BJ (cell line): ENCODE measurements around the gene CDKL4. TPM values are rescaled to one million over a fixed set of nuclear protein-coding genes. Genes with fewer than 3 reads are reported as not detected.

Experiments
- CTCF ChIA-PET: fragments of 350-600 bp; formaldehyde crosslinking; extraction: SDS; loops from one replicate; lab custom pipeline; 2021; ENCODE audit warnings: antibody characterized with exemption, inconsistent platforms; lab: Yijun Ruan, JAX
- POLR2A ChIA-PET: fragments of 300-600 bp; sonication (Branson Sonifier 250); formaldehyde crosslinking; extraction: SDS; loops from one replicate; lab custom pipeline; 2021; ENCODE audit warnings: antibody characterized with exemption; lab: Charles Lee
- DNase-seq: peaks from one replicate; pipeline ENCODE4 v3.0.0-alpha.2; 2011; ENCODE audit warnings: low read depth
- H3K27me3 ChIP-seq: 2 replicates; pipeline ENCODE4 v1.6.0; 2011; ENCODE audit warnings: low read length; ENCODE audit not compliant: control insufficient read depth, insufficient read depth
- H3K36me3 ChIP-seq: 2 replicates; pipeline ENCODE4 v1.5.1; 2011; ENCODE audit warnings: low read length; ENCODE audit not compliant: control insufficient read depth, insufficient read depth
- H3K4me3 ChIP-seq: 2 replicates; pipeline ENCODE4 v1.5.1; 2011; ENCODE audit warnings: low read depth, mild to moderate bottlenecking, control low read depth, low read length
- CTCF ChIP-seq: IDR thresholded peaks from 2 replicates; pipeline ENCODE4 v1.5.1; 2011; ENCODE audit warnings: low read depth, mild to moderate bottlenecking, control low read depth, inconsistent platforms, low read length, moderate library complexity; ENCODE audit not compliant: insufficient read depth
- polyA minus RNA-seq: library from RNA; depleted of rRNA, polyadenylated mRNA; stranded (reverse); fragments of >200 nt; gene quantifications from 2 replicates; pipeline ENCODE4 v1.2.3, GENCODE V29; 2011; rRNA and poly(A)+ RNA removed
- polyA plus RNA-seq: library from polyadenylated mRNA; depleted of rRNA; stranded (reverse); fragments of >200 nt; gene quantifications from 2 replicates; pipeline ENCODE4 v1.2.3, GENCODE V29; 2011; rRNA removed

The CDKL4 gene
- not detected in 2 replicates for polyA plus RNA-seq
- 0.19 and 0.36 TPM in 2 replicates for polyA minus RNA-seq

GRCh38 chr2:39243469-39244123 lies at the start of gene CDKL4:
Gene CDKL4, minus strand, starts transcription at chr2:39243970.
- ChIA-PET CTCF (interaction anchor here (1.0 kb wide), 1 partner anchor 15 kb away, joined by 4 read pairs; no protein-coding TSS in a partner anchor), POLR2A (no interaction called here)
- H3K36me3 ChIP-seq = no peaks in the 10 kb centered on the region
- peak within 1 kb of the TSS; percentile 38 for H3K4me3 ChIP-seq
- TF ChIP-seq CTCF = no peak
- no peaks in the 10 kb centered on the region for H3K27me3 ChIP-seq
- no peak for DNase-seq

GRCh38 chr2:39290433-39290832 lies 46.7 kb upstream of the CDKL4 start:
- peaks cover 5% of the 10 kb centered on the region for H3K36me3 ChIP-seq
- DNase-seq = no peak
- TF ChIP-seq CTCF = no peak
- no peaks in the 10 kb centered on the region for H3K27me3 ChIP-seq
- H3K4me3 ChIP-seq = no peak overlapping the region
- CTCF ChIA-PET = interaction anchor here (0.7 kb wide), 1 partner anchor 37 kb away, joined by 4 read pairs; no protein-coding TSS in a partner anchor
- POLR2A ChIA-PET = interaction anchor here (0.6 kb wide), 1 partner anchor 38 kb away, joined by 4 read pairs; no protein-coding TSS in a partner anchor

GRCh38 chr2:39289609-39290008 lies 45.8 kb upstream of the CDKL4 start:
- DNase-seq = no peak
- no peak for TF ChIP-seq CTCF
- no peaks in the 10 kb centered on the region for H3K27me3 ChIP-seq
- H3K4me3 ChIP-seq = no peak overlapping the region
- ChIA-PET CTCF (interaction anchor here (0.6 to 0.7 kb wide), 2 partner anchors 36 to 404 kb away, joined by 4 read pairs; no protein-coding TSS in a partner anchor), POLR2A (no interaction called here)
- peaks cover 7% of the 10 kb centered on the region for H3K36me3 ChIP-seq

GRCh38 chr2:39283561-39283960 lies 39.8 kb upstream of the CDKL4 start:
- Histone ChIP-seq H3K4me3 (no peak overlapping the region), H3K27me3 (no peaks in the 10 kb centered on the region), H3K36me3 (peaks cover 7% of the 10 kb centered on the region)
- CTCF ChIA-PET = interaction anchor here (1.2 kb wide), 1 partner anchor 446 kb away, joined by 4 read pairs; no protein-coding TSS in a partner anchor
- POLR2A ChIA-PET = no interaction called here
- DNase-seq = no peak
- TF ChIP-seq CTCF = no peak

- Histone ChIP-seq H3K36me3 (peaks cover 8% of the 10 kb centered on the region), H3K27me3 (no peaks in the 10 kb centered on the region), H3K4me3 (no peak overlapping the region)
- ChIA-PET CTCF (no interaction called here), POLR2A (no interaction called here)
- TF ChIP-seq CTCF = no peak
- no peak for DNase-seq
These were observed 37.6 kb upstream of the CDKL4 start for GRCh38 chr2:39281391-39281790.
